Omental fat pad (tissue), 4 donors: ENCODE results near the gene GPLD1. TPM values are rescaled to one million over a fixed set of nuclear protein-coding genes. Genes with fewer than 3 reads are reported as not detected.

Experiments used
- ATAC-seq: fragments of 150-250 bp; one replicate; pipeline ENCODE4 v1.9.1; 2016; ENCODE audit warnings: mild to moderate bottlenecking, moderate library complexity; ENCODE audit not compliant: low FRiP score
- DNase-seq: peaks from one replicate; pipeline ENCODE4 v3.0.0-alpha.2; 2019; ENCODE audit warnings: low spot score
- total RNA-seq, 4 donors: library from RNA; depleted of rRNA; stranded (reverse); fragments of >200 nt; gene quantifications; one replicate each; pipeline ENCODE4 v1.1.0, GENCODE V29; 2016
- TF ChIP-seq, protein P1 (sequence below), 3 donors: fragments of 450-650 bp; IDR thresholded peaks; one replicate each; pipeline ENCODE4 v1.5.1; 2016 to 2017; ENCODE audit warnings: antibody characterized with exemption in 3 of 3, mild to moderate bottlenecking in 3 of 3, moderate library complexity in 2 of 3

The GPLD1 gene
- total RNA-seq, result 1 to 10 TPM; 3.6 to 9.7 (median 5.5) TPM

DNA sequence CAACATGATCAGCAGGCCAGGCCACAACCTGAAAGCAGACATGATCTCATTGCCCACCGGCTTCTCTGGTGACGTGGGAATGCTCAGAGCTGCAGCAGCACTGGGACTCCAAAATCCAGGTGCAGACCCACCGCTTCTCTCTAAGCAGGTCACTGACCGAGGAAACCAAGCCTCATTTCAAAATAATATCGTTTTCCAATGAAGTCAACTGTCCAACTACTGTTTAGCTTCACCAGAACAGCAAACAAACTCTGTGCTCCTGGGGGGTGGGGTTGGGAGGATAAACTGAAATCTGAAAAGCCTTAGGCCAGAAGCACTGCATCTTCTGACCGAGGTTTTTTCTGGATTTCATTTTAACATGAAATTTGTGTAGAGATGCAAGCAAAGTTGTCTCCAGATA, at the start of gene GPLD1:
TSS of gene GPLD1 (minus strand) at position 109 of the 400 bp plus-strand sequence. CDS start at position 42, 67 bp downstream.
- ATAC-seq, result no peak
- TF ChIP-seq, protein P1, sequence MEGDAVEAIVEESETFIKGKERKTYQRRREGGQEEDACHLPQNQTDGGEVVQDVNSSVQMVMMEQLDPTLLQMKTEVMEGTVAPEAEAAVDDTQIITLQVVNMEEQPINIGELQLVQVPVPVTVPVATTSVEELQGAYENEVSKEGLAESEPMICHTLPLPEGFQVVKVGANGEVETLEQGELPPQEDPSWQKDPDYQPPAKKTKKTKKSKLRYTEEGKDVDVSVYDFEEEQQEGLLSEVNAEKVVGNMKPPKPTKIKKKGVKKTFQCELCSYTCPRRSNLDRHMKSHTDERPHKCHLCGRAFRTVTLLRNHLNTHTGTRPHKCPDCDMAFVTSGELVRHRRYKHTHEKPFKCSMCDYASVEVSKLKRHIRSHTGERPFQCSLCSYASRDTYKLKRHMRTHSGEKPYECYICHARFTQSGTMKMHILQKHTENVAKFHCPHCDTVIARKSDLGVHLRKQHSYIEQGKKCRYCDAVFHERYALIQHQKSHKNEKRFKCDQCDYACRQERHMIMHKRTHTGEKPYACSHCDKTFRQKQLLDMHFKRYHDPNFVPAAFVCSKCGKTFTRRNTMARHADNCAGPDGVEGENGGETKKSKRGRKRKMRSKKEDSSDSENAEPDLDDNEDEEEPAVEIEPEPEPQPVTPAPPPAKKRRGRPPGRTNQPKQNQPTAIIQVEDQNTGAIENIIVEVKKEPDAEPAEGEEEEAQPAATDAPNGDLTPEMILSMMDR (IDR thresholded peaks at IDR 0.05), result no peak
- no peak for DNase-seq

- DNase-seq, result no peak
- TF ChIP-seq, protein P1 (IDR thresholded peaks at IDR 0.05), result no peak
- ATAC-seq, result no peak
Measured at GRCh38 chr6:24537771-24538385, 48.5 kb upstream of the GPLD1 start.

DNA sequence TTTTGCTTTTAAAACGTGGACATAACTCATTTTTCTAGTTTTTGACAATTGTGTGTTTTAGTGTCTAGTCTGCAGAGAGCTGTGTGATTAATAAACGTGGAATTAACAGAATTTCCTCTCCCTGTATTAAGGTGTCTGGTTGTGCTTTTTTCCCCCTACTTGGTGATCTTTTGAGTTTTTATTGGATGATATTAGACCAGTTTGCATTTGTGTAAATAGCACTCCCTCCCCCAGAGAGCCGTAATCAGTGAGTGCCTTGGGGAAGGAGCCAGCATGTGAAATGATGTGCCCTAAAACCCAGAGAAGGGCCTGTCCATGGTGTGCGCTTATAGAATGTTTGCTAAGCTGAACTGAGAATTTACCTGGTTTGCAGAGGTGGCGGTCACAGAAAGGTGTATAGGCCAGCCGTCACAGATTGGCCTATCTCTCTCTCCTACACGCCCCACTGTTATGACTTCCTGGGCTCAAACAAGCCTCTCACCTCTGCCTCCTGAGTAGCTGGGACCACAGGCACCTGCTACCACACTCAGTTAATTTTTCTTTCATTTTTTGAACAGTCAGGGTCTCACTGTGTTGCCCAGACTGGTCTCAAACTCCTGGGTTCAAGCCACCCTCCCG, 47.8 kb upstream of the GPLD1 start:
- TF ChIP-seq, protein P1 (IDR thresholded peaks at IDR 0.05), result no peak

GRCh38 chr6:24536466-24536865, 47.1 kb upstream of the GPLD1 start:
- ATAC-seq, result no peak
- no peak for DNase-seq
- TF ChIP-seq, protein P1 (IDR thresholded peaks at IDR 0.05), result no peak

More for the DNA sequence above, 47.8 kb upstream of the GPLD1 start:
- no peak for ATAC-seq
- no peak for DNase-seq

- TF ChIP-seq, protein P1 (IDR thresholded peaks at IDR 0.05), result no peak
- DNase-seq, result no peak
- no peak for ATAC-seq
Measured at GRCh38 chr6:24535210-24535609, 45.8 kb upstream of the GPLD1 start.

GRCh38 chr6:24534329-24534728, 45.0 kb upstream of the GPLD1 start:
- DNase-seq, result no peak
- no peak for ATAC-seq
- TF ChIP-seq, protein P1 (IDR thresholded peaks at IDR 0.05), result no peak

DNA sequence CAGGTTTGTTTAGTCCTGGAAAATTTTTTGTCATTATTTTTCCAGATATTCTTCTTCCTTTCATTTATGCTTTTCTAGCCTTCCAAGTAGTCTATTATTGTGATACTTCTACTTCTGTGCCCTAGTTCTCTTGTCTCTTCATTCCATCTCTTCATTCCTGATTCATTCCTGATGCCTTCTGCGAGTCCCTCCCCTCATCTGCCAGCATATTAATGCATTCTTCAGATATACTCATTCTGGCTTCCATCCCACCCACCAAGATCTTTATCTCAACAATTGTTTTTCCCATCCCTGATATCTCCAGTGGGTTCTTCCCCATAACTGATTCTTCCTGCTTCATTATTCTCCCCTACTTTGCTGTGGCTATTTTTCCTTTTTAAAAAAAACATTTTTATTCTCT, 40.6 kb upstream of the GPLD1 start:
- TF ChIP-seq, protein P1 (IDR thresholded peaks at IDR 0.05), result no peak
- no peak for DNase-seq
- ATAC-seq, result no peak
